GM12878 (cell line): ENCODE results near the gene THNSL1.

Experiments used
- ATF7 ChIP-seq: fragments of 450-650 bp; IDR thresholded peaks from 2 replicates; pipeline ENCODE4 v1.6.1; 2016; ENCODE audit warnings: low read depth, mild to moderate bottlenecking
- WRNIP1 ChIP-seq: IDR thresholded peaks from 2 replicates; pipeline ENCODE4 v1.6.1; 2011; ENCODE audit warnings: low read depth, low read length, improper control_type of control experiment, borderline replicate concordance

- TF ChIP-seq ATF7 (no peak), WRNIP1 (no peak)
Observed at GRCh38 chr10:24983130-24983529, 33.3 kb upstream of the THNSL1 start.
